Tibial artery (tissue), 4 donors: ENCODE measurements around the gene TMEM127.

Experiments
- DNase-seq, 2 donors: peaks; one replicate each; pipeline ENCODE4 v3.0.0-alpha.2; 2019
- H3K27ac ChIP-seq, 2 donors: fragments of 200-600 bp; sonication (generic) in 1 of 2; 1 replicate in 1 of 2; 2 replicates in 1 of 2; pipeline ENCODE4 v1.5.1; 2018 to 2019; ENCODE audit warnings: mild to moderate bottlenecking in 1 of 2
- H3K27me3 ChIP-seq, 2 donors: fragments of 200-600 bp; sonication (generic) in 1 of 2; one replicate each; pipeline versions ENCODE4 v1.5.1 to v1.6.0; 2016 to 2019
- H3K36me3 ChIP-seq, 3 donors: fragments of 200-600 bp; sonication (generic) in 2 of 3; one replicate each; pipeline ENCODE4 v1.5.1; 2016 to 2019; ENCODE audit warnings: mild to moderate bottlenecking in 2 of 3
- H3K4me1 ChIP-seq, 4 donors: fragments of 200-600 bp; sonication (generic) in 2 of 4; 1 replicate in 3 of 4; 2 replicates in 1 of 4; pipeline ENCODE4 v1.5.1; 2016 to 2019
- H3K4me3 ChIP-seq, 2 donors: fragments of 200-600 bp; sonication (generic) in 1 of 2; 1 replicate in 1 of 2; 2 replicates in 1 of 2; pipeline ENCODE4 v1.5.1; 2018 to 2019; ENCODE audit warnings: mild to moderate bottlenecking in 2 of 2
- H3K9me3 ChIP-seq, 3 donors: fragments of 200-600 bp; sonication (generic) in 1 of 3; one replicate each; pipeline ENCODE4 v1.5.1; 2016 to 2019
- CTCF ChIP-seq, 2 experiments: fragments of 200-600 bp in 1 of 2; fragments of 450-650 bp in 1 of 2; IDR thresholded peaks; one replicate each; pipeline ENCODE4 v1.5.1; 2017 to 2019; ENCODE audit warnings: antibody characterized with exemption in 2 of 2, mild to moderate bottlenecking in 1 of 2, moderate library complexity in 1 of 2
- intact Hi-C: fragments of 100-400 bp; cut with DNase I; formaldehyde crosslinking; loops from one replicate; pipeline ENCODE4 v1.15.0; 2023; ENCODE audit warnings: low total_unique reads

TMEM127 gene

DNA sequence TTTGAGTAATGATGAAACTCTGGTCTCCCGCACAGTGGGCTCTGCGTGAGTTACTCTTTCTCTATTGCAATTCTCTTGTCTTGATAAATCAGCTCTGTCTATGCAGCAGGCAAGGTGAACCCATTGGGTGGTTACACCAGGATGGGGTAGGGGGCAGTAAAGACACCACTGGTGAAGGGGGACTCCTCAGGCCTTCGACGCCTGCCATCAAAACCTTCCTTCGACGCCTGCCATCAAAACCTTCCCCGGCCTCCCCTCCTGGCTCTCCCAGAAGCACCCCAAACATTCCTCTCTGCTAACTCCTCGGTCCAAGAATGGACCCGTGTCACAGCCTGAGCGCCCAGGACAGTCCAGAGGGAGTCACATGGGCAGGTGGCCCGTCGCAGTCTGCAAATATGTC is 52.4 kb downstream of the TMEM127 start:
- H3K36me3 ChIP-seq, result no peaks in the 10 kb centered on the region
- H3K27me3 ChIP-seq, result no peaks in the 10 kb centered on the region
- no peak for DNase-seq
- no peak overlapping the region for H3K27ac ChIP-seq
- H3K9me3 ChIP-seq, result no peaks in the 10 kb centered on the region
- intact Hi-C loops, result no loop called here
- H3K4me3 ChIP-seq, result no peak overlapping the region
- H3K4me1 ChIP-seq, result peaks cover 0 to 10% (median 2%) of the 10 kb centered on the region in 4 donors
- no peak for TF ChIP-seq CTCF (IDR thresholded peaks at IDR 0.05)

DNA sequence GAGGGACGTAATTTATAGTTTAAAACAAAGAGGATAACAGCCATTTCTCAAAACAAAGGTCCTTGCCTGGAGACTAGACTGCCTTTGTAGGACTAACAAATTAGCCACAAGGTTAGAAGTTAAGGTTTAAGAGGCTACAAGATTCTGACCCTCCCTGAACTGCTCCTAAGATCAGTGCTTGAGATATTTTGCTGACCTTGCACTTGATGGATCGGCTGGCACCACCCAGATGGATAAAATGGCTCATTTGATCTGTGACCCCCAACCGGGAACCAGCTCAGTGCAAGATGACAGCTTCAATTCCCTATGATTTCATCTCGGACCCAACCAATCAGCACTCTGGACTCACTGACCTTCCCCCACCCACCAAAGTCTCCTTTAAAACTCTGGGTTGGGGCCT is 53.5 kb downstream of the TMEM127 start:
- intact Hi-C loops, result no loop called here
- DNase-seq, result no peak
- Histone ChIP-seq H3K27ac (no peak overlapping the region), H3K4me1 (peaks cover 0 to 13% (median 5%) of the 10 kb centered on the region in 4 donors), H3K27me3 (no peaks in the 10 kb centered on the region), H3K4me3 (no peak overlapping the region), H3K9me3 (no peaks in the 10 kb centered on the region), H3K36me3 (no peaks in the 10 kb centered on the region)
- no peak for TF ChIP-seq CTCF (IDR thresholded peaks at IDR 0.05)

DNA sequence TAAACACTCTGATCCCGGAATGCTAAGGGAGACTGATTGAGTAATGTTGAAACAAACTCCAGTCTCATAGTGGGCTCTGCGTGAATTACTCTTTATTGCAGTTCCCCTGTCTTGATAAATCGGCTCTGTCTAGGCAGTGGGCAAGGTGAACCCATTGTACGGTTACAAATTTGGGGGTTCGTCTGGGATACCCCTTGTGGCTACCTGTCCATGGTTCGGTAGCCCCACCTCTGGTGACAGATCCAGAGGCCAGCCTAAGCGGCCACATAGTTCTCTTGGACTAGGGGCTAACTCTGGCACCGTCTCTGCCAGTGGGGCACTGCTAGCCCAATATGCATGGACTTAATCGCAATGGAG is 56.1 kb downstream of the TMEM127 start:
- TF ChIP-seq CTCF (IDR thresholded peaks at IDR 0.05), result no peak
- peak overlapping the region in 1 of 2 donors; percentile 86 for H3K4me3 ChIP-seq
- no peaks in the 10 kb centered on the region for H3K36me3 ChIP-seq
- intact Hi-C loops, result loop anchor here (1.0 to 10.0 kb wide), 3 partner anchors 7 to 315 kb away; partner anchors contain the start of genes CIAO1 and TMEM127
- no peaks in the 10 kb centered on the region for H3K27me3 ChIP-seq
- no peak for DNase-seq
- H3K27ac ChIP-seq, result peak overlapping the region in 1 of 2 donors; percentile 92
- peaks cover 0 to 39% (median 29%) of the 10 kb centered on the region in 4 donors for H3K4me1 ChIP-seq
- no peaks in the 10 kb centered on the region for H3K9me3 ChIP-seq

DNA sequence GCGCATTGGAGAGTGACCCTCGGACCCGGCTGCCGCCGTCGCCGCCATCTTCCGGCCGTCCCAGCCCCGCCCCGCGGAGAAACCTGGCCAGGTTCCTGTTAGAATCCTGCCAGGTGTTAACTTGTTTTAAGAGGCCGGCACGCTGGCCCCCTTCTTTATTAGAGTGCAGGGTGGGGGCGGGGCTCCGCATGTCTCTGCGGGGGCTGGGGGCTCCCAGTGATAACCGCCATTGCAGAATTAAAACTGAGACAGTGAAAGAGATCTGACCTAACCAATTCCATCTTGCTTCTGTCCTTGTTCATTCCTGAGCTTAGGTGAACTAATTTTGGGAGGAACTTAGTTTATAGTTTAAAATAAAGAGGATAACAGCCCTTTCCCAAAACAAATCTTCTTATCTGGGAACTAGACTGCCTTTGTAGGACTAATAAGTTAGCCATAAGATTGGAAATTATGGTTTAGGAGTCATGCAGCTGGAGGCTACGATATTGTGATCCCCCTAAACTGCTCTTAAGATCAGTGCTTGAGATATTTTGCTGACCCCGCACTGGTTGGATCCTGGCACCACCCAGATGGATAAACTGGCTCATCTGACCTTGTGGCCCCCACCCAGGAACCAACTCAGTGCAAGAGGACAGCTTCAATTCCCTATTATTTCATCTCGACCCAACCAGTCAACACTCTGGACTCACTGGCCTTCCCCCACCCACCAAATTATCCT is 56.6 kb downstream of the TMEM127 start:
- Histone ChIP-seq H3K27ac (peak overlapping the region; percentile 92), H3K27me3 (no peaks in the 10 kb centered on the region), H3K9me3 (no peaks in the 10 kb centered on the region), H3K4me3 (peak overlapping the region; percentile 86 to 90), H3K4me1 (peaks cover 0 to 45% (median 35%) of the 10 kb centered on the region in 4 donors), H3K36me3 (no peaks in the 10 kb centered on the region)
- TF ChIP-seq CTCF (IDR thresholded peaks at IDR 0.05), result no peak
- intact Hi-C loops, result loop anchor here (5.0 to 10.0 kb wide), 2 partner anchors 58 to 316 kb away; partner anchors contain the start of genes CIAO1 and TMEM127
- DNase-seq, result no peak

DNA sequence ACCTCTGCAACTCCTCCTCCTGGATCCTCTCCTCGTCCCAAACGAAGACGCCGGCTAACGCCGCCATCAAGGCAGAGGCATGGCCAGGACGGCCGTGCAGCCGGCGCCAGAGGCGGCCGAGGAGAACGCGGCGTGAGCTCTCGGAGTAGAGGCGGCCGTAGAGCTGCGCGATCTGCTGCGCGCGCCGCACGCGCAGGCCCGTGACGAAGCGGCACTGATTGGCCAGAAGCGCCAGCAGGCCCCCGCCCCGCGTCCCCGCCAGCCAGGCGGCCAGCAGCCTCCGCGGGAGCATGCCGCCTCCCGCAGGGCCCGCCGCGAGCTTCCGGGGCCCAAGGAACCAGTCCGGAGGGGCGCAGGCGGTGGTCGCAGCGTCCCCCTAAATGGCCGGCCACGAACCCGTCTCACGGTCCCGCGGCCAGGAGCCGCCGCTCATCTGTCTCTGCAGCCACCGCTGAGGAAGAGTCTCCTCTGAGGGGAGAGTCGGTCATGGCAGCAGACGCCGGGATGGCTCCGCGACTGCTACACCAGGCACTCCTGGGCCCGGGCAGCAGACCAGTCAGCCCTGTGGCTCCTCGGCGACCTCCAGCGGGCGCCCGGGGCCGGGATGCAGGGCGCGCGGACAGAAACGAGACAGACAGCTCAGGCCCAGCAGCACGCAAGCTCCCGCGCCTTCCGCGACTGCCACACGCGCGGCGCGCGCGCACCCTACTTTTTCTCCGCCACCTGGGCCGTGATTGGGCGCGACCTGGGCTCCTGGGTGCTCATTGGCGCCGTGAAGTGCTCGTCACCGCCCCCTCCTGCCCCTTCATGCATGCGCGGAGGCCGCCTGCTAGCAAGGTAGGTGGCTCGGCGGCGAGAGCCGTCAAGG is 57.4 kb downstream of the TMEM127 start, which contains the start of gene STARD7:
STARD7 (minus strand) TSS at position 685 of the 868 bp plus-strand sequence; CDS start at position 292, 393 bp downstream.
- Histone ChIP-seq H3K9me3 (no peaks in the 10 kb centered on the region), H3K36me3 (no peaks in the 10 kb centered on the region), H3K4me3 (peak within 1 kb of the TSS; percentile 86 to 90), H3K27me3 (no peaks in the 10 kb centered on the region), H3K4me1 (peaks cover 0 to 53% (median 42%) of the 10 kb centered on the region in 4 donors), H3K27ac (peak within 1 kb of the TSS; percentile 92)
- no peak for TF ChIP-seq CTCF (IDR thresholded peaks at IDR 0.05)
- DNase-seq, result peak; percentile 98 to 99
- intact Hi-C loops, result loop anchor here (5.0 to 10.0 kb wide), 2 partner anchors 59 to 316 kb away; partner anchors contain the start of genes CIAO1 and TMEM127
